Endothelial cell of umbilical vein (primary cell): Measurements from ENCODE around the gene COL23A1. TPM values are rescaled to one million over a fixed set of nuclear protein-coding genes. Genes with fewer than 3 reads are reported as not detected.
"Not testable (repeated sequence)": the region's sequence is repeated elsewhere in the genome, so short reads cannot be mapped to it uniquely, and the experiment has no call there.

Source experiments
- BruUV-seq: library from RNA; stranded (reverse); fragments of 400-500 nt; replicated peaks from 2 replicates; lab custom pipeline; 2021; lab: Mats Ljungman, UMichigan
- CTCF ChIA-PET: fragments of 300-600, 350-600 bp; sonication (Branson Sonifier 250); formaldehyde crosslinking; loops from one replicate; lab custom pipeline; 2021; ENCODE audit warnings: antibody characterized with exemption, inconsistent platforms; lab: Charles Lee
- POLR2A ChIA-PET: fragments of 300-600, 350-600 bp; sonication (Branson Sonifier 250); formaldehyde crosslinking; loops from one replicate; lab custom pipeline; 2021; ENCODE audit warnings: antibody characterized with exemption, inconsistent platforms; lab: Charles Lee
- DNase-seq: peaks from one replicate; pipeline ENCODE4 v3.0.0-alpha.2; 2011; ENCODE audit warnings: low read depth, low spot score
- FAIRE-seq: peaks from 2 replicates; lab custom pipeline; 2011; peaks lifted over from hg19 to GRCh38; lab: Jason Lieb, UNC
- H2AFZ ChIP-seq: 2 replicates; pipeline ENCODE4 v1.6.0; 2012; ENCODE audit warnings: low read depth, low read length, control low read depth, inconsistent platforms
- H3K27ac ChIP-seq: 2 replicates; pipeline ENCODE4 v1.5.1; 2011; ENCODE audit warnings: low read depth, mild to moderate bottlenecking, control low read depth, low read length, moderate library complexity; ENCODE audit not compliant: insufficient read depth
- H3K27me3 ChIP-seq, 2 experiments: 2 replicates each; pipeline versions ENCODE4 v1.6.0 to v1.6.1; 2011; ENCODE audit warnings: low read length in 2 of 2, mixed read lengths in 1 of 2; ENCODE audit not compliant: control insufficient read depth in 2 of 2, insufficient read depth in 2 of 2
- H3K36me3 ChIP-seq, 2 experiments: 2 replicates in 1 of 2; 3 replicates in 1 of 2; pipeline ENCODE4 v1.5.1; 2011; ENCODE audit warnings: low read length in 2 of 2, mild to moderate bottlenecking in 1 of 2, moderate library complexity in 1 of 2; ENCODE audit not compliant: control insufficient read depth in 2 of 2, insufficient read depth in 2 of 2; ENCODE audit errors: extremely low read depth in 1 of 2
- H3K4me1 ChIP-seq: 3 replicates; pipeline ENCODE4 v1.5.1; 2011; ENCODE audit warnings: mild to moderate bottlenecking, low read length; ENCODE audit not compliant: control insufficient read depth, insufficient read depth; ENCODE audit errors: extremely low read depth
- H3K4me2 ChIP-seq: 2 replicates; pipeline ENCODE4 v1.6.1; 2011; ENCODE audit warnings: low read length, control low read depth, mixed read lengths; ENCODE audit not compliant: insufficient read depth
- H3K4me3 ChIP-seq, 3 experiments: fragments of 200-600 bp in 1 of 3; sonication (generic), shearing (Covaris generic) in 1 of 3; replicated peaks in 1 of 3; 2 replicates each; pipeline ENCODE4 v1.5.1; 2011 to 2016; ENCODE audit warnings: control low read depth in 3 of 3, low read length in 3 of 3, mild to moderate bottlenecking in 2 of 3, inconsistent platforms in 1 of 3, low read depth in 1 of 3, moderate library complexity in 1 of 3; ENCODE audit not compliant: insufficient read depth in 1 of 3
- H3K79me2 ChIP-seq: 2 replicates; pipeline ENCODE4 v1.6.0; 2012; ENCODE audit warnings: low read length, inconsistent platforms; ENCODE audit not compliant: control insufficient read depth, insufficient read depth
- H3K9ac ChIP-seq: replicated peaks from 2 replicates; pipeline ENCODE3; 2011; ENCODE audit warnings: low read length, control low read depth; ENCODE audit not compliant: insufficient read depth; ENCODE audit errors: extremely low read depth
- H3K9me1 ChIP-seq: replicated peaks from 3 replicates; pipeline ENCODE4 v1.6.0; 2011; ENCODE audit warnings: mild to moderate bottlenecking, low read length; ENCODE audit not compliant: control insufficient read depth, insufficient read depth; ENCODE audit errors: extremely low read depth
- H3K9me3 ChIP-seq: replicated peaks from 2 replicates; pipeline ENCODE4 v1.5.1; 2012; ENCODE audit warnings: low read length, inconsistent platforms; ENCODE audit not compliant: control insufficient read depth, insufficient read depth
- H4K20me1 ChIP-seq: replicated peaks from 2 replicates; pipeline ENCODE3; 2011; ENCODE audit warnings: mild to moderate bottlenecking, low read length; ENCODE audit not compliant: control insufficient read depth, insufficient read depth; ENCODE audit errors: extremely low read depth
- FOS ChIP-seq: IDR thresholded peaks from 2 replicates; pipeline ENCODE4 v1.6.1; 2011; ENCODE audit warnings: mild to moderate bottlenecking, low read length, moderate library complexity, borderline replicate concordance; ENCODE audit not compliant: insufficient read depth
- MAX ChIP-seq: IDR thresholded peaks from 2 replicates; pipeline ENCODE4 v1.6.1; 2011; ENCODE audit not compliant: insufficient read depth, insufficient read length
- POLR2A ChIP-seq: IDR thresholded peaks from 2 replicates; pipeline ENCODE4 v1.6.1; 2012; ENCODE audit warnings: low read depth, mild to moderate bottlenecking, control low read depth, low read length
- dilution Hi-C: fragments of 300-500 bp; cut with MboI; formaldehyde crosslinking; loops from one replicate; pipeline ENCODE4 v1.15.0; 2019; ENCODE audit warnings: low sequenced_read_pairs; ENCODE audit not compliant: extremely low pct_ligation_motif_present
- intact Hi-C: fragments of 100-400 bp; cut with micrococcal nuclease; formaldehyde crosslinking; loops from one replicate; pipeline ENCODE4 v1.10.0; 2022
- polyA plus RNA-seq, 4 experiments: library from polyadenylated mRNA; depleted of rRNA in 3 of 4; stranded (reverse) in 3 of 4; unstranded in 1 of 4; fragments of >200 nt; gene quantifications; 2 replicates each; pipeline versions ENCODE4 v1.2.1 to v1.2.3, GENCODE V29; 2011 to 2012; ENCODE audit warnings: missing spikeins in 1 of 4
- total RNA-seq: library from RNA; stranded (reverse); gene quantifications from 2 replicates; pipeline ENCODE4 v1.2.3, GENCODE V29; 2021

The COL23A1 gene
- total and polyA plus RNA-seq, 2 donors (not counting 3 experiments of a cell fraction or from before 2014, with no cell fraction given) = not detected

- no peak overlapping the region for H3K27ac ChIP-seq
- dilution Hi-C loops = no loop called here
- H2AFZ ChIP-seq = no peak overlapping the region
- no peaks in the 10 kb centered on the region for H3K36me3 ChIP-seq
- H3K9ac ChIP-seq = no peak overlapping the region
- H3K4me2 ChIP-seq = no peak overlapping the region
- DNase-seq (no peak), FAIRE-seq (no peak)
- peaks cover 3 to 9% of the 10 kb centered on the region in 2 experiments for H3K27me3 ChIP-seq
- POLR2A ChIA-PET = no interaction called here
- H3K4me1 ChIP-seq = peaks cover under 1% of the 10 kb centered on the region
- H3K9me3 ChIP-seq = no peaks in the 10 kb centered on the region
- no TSS peak for BruUV-seq
- H3K4me3 ChIP-seq = no peak overlapping the region
- TF ChIP-seq POLR2A (no peak), FOS (no peak), MAX (no peak)
- intact Hi-C loops = no loop called here
- CTCF ChIA-PET = interaction anchor here (0.7 to 1.0 kb wide), 2 partner anchors 123 to 130 kb away, joined by 3 to 5 read pairs; no protein-coding TSS in a partner anchor
- H3K79me2 ChIP-seq = peaks cover under 1% of the 10 kb centered on the region
- no peaks in the 10 kb centered on the region for H3K9me1 ChIP-seq
- no peaks in the 10 kb centered on the region for H4K20me1 ChIP-seq
These were observed 391.5 kb downstream of the COL23A1 start for GRCh38 chr5:178198706-178199105.

- dilution Hi-C loops, H2AFZ ChIP-seq, H3K4me1 ChIP-seq, H3K36me3 ChIP-seq, H3K9me1 ChIP-seq, H3K79me2 ChIP-seq, H3K4me3 ChIP-seq, H3K4me2 ChIP-seq, FAIRE-seq, POLR2A ChIA-PET, intact Hi-C loops, BruUV-seq, H4K20me1 ChIP-seq, DNase-seq, H3K9ac ChIP-seq, H3K27ac ChIP-seq, H3K9me3 ChIP-seq: not testable (repeated sequence)
- CTCF ChIA-PET = interaction anchor here (0.7 to 1.5 kb wide), 3 partner anchors 16 to 130 kb away, joined by 3 to 5 read pairs (median 4); no protein-coding TSS in a partner anchor
- H3K27me3 ChIP-seq = peaks cover 3 to 12% of the 10 kb centered on the region in 2 experiments
These were observed 392.0 kb downstream of the COL23A1 start for GRCh38 chr5:178198151-178198550.
